Endothelial cell of umbilical vein (primary cell): ENCODE results near the gene FBLN2. TPM values are rescaled to one million over a fixed set of nuclear protein-coding genes. Genes with fewer than 3 reads are reported as not detected.

Experiments used
- BruUV-seq: library from RNA; stranded (reverse); fragments of 400-500 nt; replicated peaks from 2 replicates; lab custom pipeline; 2021; lab: Mats Ljungman, UMichigan
- CTCF ChIA-PET: fragments of 300-600, 350-600 bp; sonication (Branson Sonifier 250); formaldehyde crosslinking; loops from one replicate; lab custom pipeline; 2021; ENCODE audit warnings: antibody characterized with exemption, inconsistent platforms; lab: Charles Lee
- POLR2A ChIA-PET: fragments of 300-600, 350-600 bp; sonication (Branson Sonifier 250); formaldehyde crosslinking; loops from one replicate; lab custom pipeline; 2021; ENCODE audit warnings: antibody characterized with exemption, inconsistent platforms; lab: Charles Lee
- DNase-seq: peaks from one replicate; pipeline ENCODE4 v3.0.0-alpha.2; 2011; ENCODE audit warnings: low read depth, low spot score
- FAIRE-seq: peaks from 2 replicates; lab custom pipeline; 2011; peaks lifted over from hg19 to GRCh38; lab: Jason Lieb, UNC
- H2AFZ ChIP-seq: 2 replicates; pipeline ENCODE4 v1.6.0; 2012; ENCODE audit warnings: low read depth, low read length, control low read depth, inconsistent platforms
- H3K27ac ChIP-seq: 2 replicates; pipeline ENCODE4 v1.5.1; 2011; ENCODE audit warnings: low read depth, mild to moderate bottlenecking, control low read depth, low read length, moderate library complexity; ENCODE audit not compliant: insufficient read depth
- H3K27me3 ChIP-seq, 2 experiments: 2 replicates each; pipeline versions ENCODE4 v1.6.0 to v1.6.1; 2011; ENCODE audit warnings: low read length in 2 of 2, mixed read lengths in 1 of 2; ENCODE audit not compliant: control insufficient read depth in 2 of 2, insufficient read depth in 2 of 2
- H3K36me3 ChIP-seq, 2 experiments: 2 replicates in 1 of 2; 3 replicates in 1 of 2; pipeline ENCODE4 v1.5.1; 2011; ENCODE audit warnings: low read length in 2 of 2, mild to moderate bottlenecking in 1 of 2, moderate library complexity in 1 of 2; ENCODE audit not compliant: control insufficient read depth in 2 of 2, insufficient read depth in 2 of 2; ENCODE audit errors: extremely low read depth in 1 of 2
- H3K4me1 ChIP-seq: 3 replicates; pipeline ENCODE4 v1.5.1; 2011; ENCODE audit warnings: mild to moderate bottlenecking, low read length; ENCODE audit not compliant: control insufficient read depth, insufficient read depth; ENCODE audit errors: extremely low read depth
- H3K4me2 ChIP-seq: 2 replicates; pipeline ENCODE4 v1.6.1; 2011; ENCODE audit warnings: low read length, control low read depth, mixed read lengths; ENCODE audit not compliant: insufficient read depth
- H3K4me3 ChIP-seq, 3 experiments: fragments of 200-600 bp in 1 of 3; sonication (generic), shearing (Covaris generic) in 1 of 3; replicated peaks in 1 of 3; 2 replicates each; pipeline ENCODE4 v1.5.1; 2011 to 2016; ENCODE audit warnings: control low read depth in 3 of 3, low read length in 3 of 3, mild to moderate bottlenecking in 2 of 3, inconsistent platforms in 1 of 3, low read depth in 1 of 3, moderate library complexity in 1 of 3; ENCODE audit not compliant: insufficient read depth in 1 of 3
- H3K79me2 ChIP-seq: 2 replicates; pipeline ENCODE4 v1.6.0; 2012; ENCODE audit warnings: low read length, inconsistent platforms; ENCODE audit not compliant: control insufficient read depth, insufficient read depth
- H3K9ac ChIP-seq: replicated peaks from 2 replicates; pipeline ENCODE3; 2011; ENCODE audit warnings: low read length, control low read depth; ENCODE audit not compliant: insufficient read depth; ENCODE audit errors: extremely low read depth
- H3K9me1 ChIP-seq: replicated peaks from 3 replicates; pipeline ENCODE4 v1.6.0; 2011; ENCODE audit warnings: mild to moderate bottlenecking, low read length; ENCODE audit not compliant: control insufficient read depth, insufficient read depth; ENCODE audit errors: extremely low read depth
- H3K9me3 ChIP-seq: replicated peaks from 2 replicates; pipeline ENCODE4 v1.5.1; 2012; ENCODE audit warnings: low read length, inconsistent platforms; ENCODE audit not compliant: control insufficient read depth, insufficient read depth
- H4K20me1 ChIP-seq: replicated peaks from 2 replicates; pipeline ENCODE3; 2011; ENCODE audit warnings: mild to moderate bottlenecking, low read length; ENCODE audit not compliant: control insufficient read depth, insufficient read depth; ENCODE audit errors: extremely low read depth
- CTCF ChIP-seq, 2 donors: IDR thresholded peaks; 1 replicate in 1 of 2; 2 replicates in 1 of 2; pipeline ENCODE4 v1.5.1; 2011; ENCODE audit warnings: low read length in 2 of 2, mild to moderate bottlenecking in 2 of 2, moderate library complexity in 2 of 2, control low read depth in 1 of 2, inconsistent platforms in 1 of 2, low read depth in 1 of 2; ENCODE audit not compliant: insufficient read depth in 1 of 2; ENCODE audit errors: extremely low read depth in 1 of 2
- EZH2 ChIP-seq: IDR thresholded peaks from 2 replicates; pipeline ENCODE4 v1.6.1; 2012; ENCODE audit warnings: borderline replicate concordance, low read depth, mild to moderate bottlenecking, moderate library complexity, low read length, inconsistent platforms; ENCODE audit not compliant: severe bottlenecking
- FOS ChIP-seq: IDR thresholded peaks from 2 replicates; pipeline ENCODE4 v1.6.1; 2011; ENCODE audit warnings: mild to moderate bottlenecking, low read length, moderate library complexity, borderline replicate concordance; ENCODE audit not compliant: insufficient read depth
- GATA2 ChIP-seq: IDR thresholded peaks from 2 replicates; pipeline ENCODE4 v1.7.0; 2011; ENCODE audit warnings: low read depth, mild to moderate bottlenecking, moderate library complexity, mixed read lengths, low read length; ENCODE audit not compliant: insufficient read length, insufficient read depth
- JUN ChIP-seq: IDR thresholded peaks from 2 replicates; pipeline ENCODE4 v1.6.1; 2011; ENCODE audit warnings: borderline replicate concordance, low read depth; ENCODE audit not compliant: insufficient read length, insufficient read depth
- MAX ChIP-seq: IDR thresholded peaks from 2 replicates; pipeline ENCODE4 v1.6.1; 2011; ENCODE audit not compliant: insufficient read depth, insufficient read length
- MYC ChIP-seq: IDR thresholded peaks from one replicate; pipeline ENCODE4 v1.6.1; 2011; ENCODE audit warnings: mild to moderate bottlenecking, low read depth, low read length
- POLR2A ChIP-seq: IDR thresholded peaks from 2 replicates; pipeline ENCODE4 v1.6.1; 2012; ENCODE audit warnings: low read depth, mild to moderate bottlenecking, control low read depth, low read length
- POLR2AphosphoS5 ChIP-seq: IDR thresholded peaks from 2 replicates; pipeline ENCODE4 v1.6.1; 2012; ENCODE audit warnings: low read depth, mild to moderate bottlenecking, control low read depth, low read length, moderate library complexity; ENCODE audit not compliant: insufficient read depth
- dilution Hi-C: fragments of 300-500 bp; cut with MboI; formaldehyde crosslinking; loops from one replicate; pipeline ENCODE4 v1.15.0; 2019; ENCODE audit warnings: low sequenced_read_pairs; ENCODE audit not compliant: extremely low pct_ligation_motif_present
- intact Hi-C: fragments of 100-400 bp; cut with micrococcal nuclease; formaldehyde crosslinking; loops from one replicate; pipeline ENCODE4 v1.10.0; 2022
- polyA plus RNA-seq, 4 experiments: library from polyadenylated mRNA; depleted of rRNA in 3 of 4; stranded (reverse) in 3 of 4; unstranded in 1 of 4; fragments of >200 nt; gene quantifications; 2 replicates each; pipeline versions ENCODE4 v1.2.1 to v1.2.3, GENCODE V29; 2011 to 2012; ENCODE audit warnings: missing spikeins in 1 of 4
- total RNA-seq: library from RNA; stranded (reverse); gene quantifications from 2 replicates; pipeline ENCODE4 v1.2.3, GENCODE V29; 2021

Gene FBLN2
- total and polyA plus RNA-seq, 2 donors (not counting 3 experiments of a cell fraction or from before 2014, with no cell fraction given): 1.4 to 1.9 TPM

- ChIA-PET CTCF (no interaction called here), POLR2A (no interaction called here)
- Histone ChIP-seq H3K27ac (no peak overlapping the region), H3K4me1 (no peaks in the 10 kb centered on the region), H3K9me3 (no peaks in the 10 kb centered on the region), H3K4me3 (no peak overlapping the region), H3K9me1 (no peaks in the 10 kb centered on the region), H4K20me1 (no peaks in the 10 kb centered on the region), H3K9ac (no peak overlapping the region), H3K36me3 (no peaks in the 10 kb centered on the region), H3K4me2 (no peak overlapping the region), H3K79me2 (no peaks in the 10 kb centered on the region), H3K27me3 (no peaks in the 10 kb centered on the region), H2AFZ (no peak overlapping the region)
- no peak for DNase-seq
- dilution Hi-C loops (no loop called here), intact Hi-C loops (no loop called here)
- no peak for FAIRE-seq
- BruUV-seq: no TSS peak
- TF ChIP-seq GATA2 (no peak), MAX (no peak), FOS (no peak), EZH2 (no peak), JUN (no peak), CTCF (IDR thresholded peaks at IDR 0.05; ENCODE audit: extremely low read depth in 1 of 2, insufficient read depth in 1 of 2, low read depth in 1 of 2, low read length in 2 of 2) (no peak), MYC (no peak), POLR2AphosphoS5 (no peak), POLR2A (no peak)
Measured at GRCh38 chr3:13572926-13573623, 24.1 kb downstream of the FBLN2 start.
